RPMI8226 (cell line): Measurements from ENCODE around the gene ALPL.
"Not testable (repeated sequence)": the region's sequence is repeated elsewhere in the genome, so short reads cannot be mapped to it uniquely, and the experiment has no call there.

Experiments
- DNase-seq: peaks from one replicate; pipeline ENCODE4 v3.0.0-alpha.2; 2015

The ALPL gene

GRCh38 chr1:21508580-21509350 is 458 bp upstream of the ALPL start:
- DNase-seq = peak; percentile 86

DNA sequence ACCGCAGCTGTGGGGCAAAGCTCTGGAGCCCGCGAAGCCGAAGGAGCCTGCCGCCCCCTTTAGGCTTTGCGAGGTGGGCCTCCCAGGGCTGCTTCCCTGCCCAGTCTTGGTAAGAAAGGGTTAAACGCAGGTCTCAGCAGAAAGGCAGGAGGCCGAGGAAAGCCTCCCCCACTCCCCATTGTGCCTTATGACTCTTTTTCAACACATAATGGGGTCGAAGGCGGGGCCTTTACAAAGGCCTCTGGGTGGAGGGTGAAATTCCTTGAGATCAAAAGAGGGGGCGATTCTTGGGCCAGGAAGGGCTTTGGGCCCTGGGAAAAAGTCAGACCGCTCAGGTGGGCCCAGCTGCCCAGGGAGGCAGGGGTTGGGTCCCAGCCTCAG is 880 bp downstream of the ALPL start:
- DNase-seq = no peak

- no peak for DNase-seq
Measured at GRCh38 chr1:21510885-21511578, 1.8 kb downstream of the ALPL start.

- DNase-seq = peak; percentile 75
Measured at GRCh38 chr1:21511579-21512522, 2.6 kb downstream of the ALPL start.

GRCh38 chr1:21514245-21514644 is 5.0 kb downstream of the ALPL start:
- DNase-seq = no peak

DNA sequence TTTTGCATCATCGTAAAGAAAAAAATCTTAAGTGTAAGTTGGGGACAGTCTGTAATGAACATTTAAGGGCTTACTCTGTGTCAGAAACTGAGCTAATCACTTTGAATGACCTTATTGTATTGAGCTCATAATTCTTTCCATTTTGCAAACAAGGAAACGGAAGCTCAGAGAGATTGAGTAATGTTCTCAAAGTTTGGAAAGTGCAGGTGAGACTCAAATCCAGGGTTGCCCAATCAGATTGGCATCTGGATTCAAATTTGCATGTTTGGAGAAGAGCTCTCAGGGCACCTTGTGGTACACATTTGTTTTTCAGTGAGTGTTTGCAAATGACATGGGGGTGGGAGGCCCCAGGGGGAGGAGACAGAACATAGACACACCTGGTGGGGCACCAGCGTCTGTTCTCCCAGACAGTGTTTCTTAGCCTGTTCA is 8.0 kb downstream of the ALPL start:
- no peak for DNase-seq

DNA sequence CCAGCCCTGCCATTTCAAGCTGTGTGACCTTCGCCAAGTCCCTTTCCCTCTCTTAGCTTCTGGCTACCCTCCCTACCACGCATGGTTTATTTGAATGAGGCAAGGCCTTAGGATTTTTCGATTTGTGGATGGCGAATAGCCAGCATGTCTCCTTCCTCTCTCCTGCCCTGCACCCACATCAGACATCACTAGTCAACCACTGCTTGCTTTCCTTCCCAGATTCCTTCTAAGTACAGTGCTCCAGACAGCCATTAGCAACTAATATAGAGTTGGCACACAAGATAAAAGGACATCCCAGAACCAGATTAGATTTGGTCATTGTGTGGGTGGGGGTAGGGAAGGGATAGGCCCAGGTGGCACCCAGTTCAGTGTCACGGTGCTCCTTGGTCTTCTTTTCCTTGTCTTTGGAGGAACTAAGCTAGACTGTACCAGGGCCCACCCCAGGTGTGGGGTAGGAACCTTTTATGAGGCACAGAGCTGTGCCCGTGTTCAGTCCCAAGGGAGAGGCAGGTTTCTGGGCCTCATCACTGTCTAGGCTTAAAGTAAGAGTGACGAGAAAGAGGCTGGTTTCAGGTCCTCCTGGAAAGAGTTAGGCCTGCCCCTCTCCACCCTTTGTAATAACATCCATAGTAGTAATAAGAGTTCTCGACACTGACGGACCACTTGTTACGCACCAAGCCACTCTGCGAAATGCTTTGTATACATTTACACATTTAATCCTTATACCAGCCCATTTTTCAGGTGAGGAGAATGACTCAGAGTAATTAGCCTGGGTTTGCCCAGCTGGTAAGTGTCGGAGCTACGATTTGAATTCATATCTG is 8.6 kb downstream of the ALPL start:
- DNase-seq = no peak

DNA sequence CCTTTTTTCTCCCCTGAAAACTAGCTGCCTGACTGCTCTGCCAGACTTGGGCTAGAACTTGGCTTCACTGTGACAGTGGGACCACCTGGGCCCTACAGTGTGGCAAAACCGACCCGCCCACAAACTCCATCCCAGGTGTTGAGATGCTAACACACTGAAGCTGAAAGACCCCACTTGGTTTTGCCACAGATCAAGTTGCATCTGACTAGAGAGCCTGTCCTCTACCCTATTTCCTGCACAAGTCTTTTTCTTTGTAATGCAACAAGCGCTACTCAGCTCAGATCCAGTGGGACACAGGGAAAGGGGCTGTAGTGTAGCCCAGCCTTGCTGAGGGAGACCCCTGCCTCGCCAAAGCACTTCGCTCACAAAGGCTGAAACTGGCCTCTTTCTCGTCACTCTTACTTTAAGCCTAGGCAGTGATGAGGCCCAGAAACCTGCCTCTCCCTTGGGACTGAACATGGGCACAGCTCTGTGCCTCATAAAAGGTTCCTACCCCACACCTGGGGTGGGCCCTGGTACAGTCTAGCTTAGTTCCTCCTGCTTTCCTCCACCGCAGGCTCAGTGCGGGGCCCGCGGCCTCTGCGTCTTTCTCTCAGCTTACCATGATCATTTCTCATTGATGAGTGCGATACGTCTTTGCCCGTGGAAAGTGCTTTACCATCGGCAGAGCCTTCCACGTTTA is 9.7 kb downstream of the ALPL start:
- DNase-seq = no peak

GRCh38 chr1:21519486-21520070 is 10.4 kb downstream of the ALPL start:
- DNase-seq = not testable (repeated sequence)

DNA sequence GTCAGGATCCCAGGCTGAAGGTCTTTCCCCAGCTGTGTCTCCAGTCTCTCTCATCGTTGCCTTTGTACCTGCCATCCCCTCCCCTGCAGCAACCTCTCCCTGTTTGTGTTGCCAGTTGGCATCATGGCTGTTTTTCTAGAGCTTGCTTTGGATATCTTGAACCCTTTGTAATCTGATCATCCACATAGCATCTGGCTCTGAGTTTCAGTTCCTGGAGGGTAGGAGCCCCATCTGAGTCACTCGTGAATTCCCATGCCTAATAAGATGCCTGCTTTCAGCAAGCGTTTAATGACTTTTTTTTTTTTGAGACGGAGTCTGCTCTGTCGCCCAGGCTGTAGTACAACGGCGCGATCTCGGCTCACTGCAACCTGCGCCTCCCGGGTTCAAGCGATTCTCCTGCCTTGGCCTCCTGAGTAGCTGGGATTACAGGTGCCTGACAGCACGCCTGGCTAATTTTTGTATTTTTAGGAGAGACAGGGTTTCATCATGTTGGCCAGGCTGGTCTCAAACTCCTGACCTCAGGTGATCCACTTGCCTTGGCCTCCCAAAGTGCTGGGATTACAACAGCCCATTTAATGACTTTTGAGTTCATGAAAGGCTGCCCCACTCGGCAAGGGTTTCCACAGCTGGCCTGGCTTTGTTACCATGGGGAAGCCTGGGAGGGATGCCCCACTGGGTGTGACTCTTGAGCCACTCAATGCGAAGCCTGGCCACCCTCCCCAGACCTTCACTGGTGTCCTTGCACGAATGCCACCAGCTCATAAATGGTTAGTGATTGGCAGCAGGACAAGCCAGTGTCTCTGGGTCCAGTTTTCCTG is 11.9 kb downstream of the ALPL start:
- DNase-seq = no peak

DNA sequence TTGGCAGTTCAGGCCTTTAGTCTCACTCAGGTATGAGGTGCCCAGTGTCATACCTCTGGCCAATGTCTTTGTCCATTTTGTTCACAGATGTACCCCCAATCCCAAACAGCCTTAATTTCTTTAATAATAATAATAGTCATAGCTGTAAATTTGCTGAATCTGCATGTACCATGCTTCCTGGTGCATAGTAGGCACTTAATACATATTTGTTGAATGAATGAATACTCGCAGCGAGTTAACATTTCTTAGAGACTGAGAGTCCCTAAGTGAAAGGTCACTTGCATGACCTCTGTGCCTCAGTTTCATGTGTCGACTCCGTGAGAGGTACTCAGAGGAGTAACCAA is 12.5 kb downstream of the ALPL start:
- DNase-seq = no peak

DNA sequence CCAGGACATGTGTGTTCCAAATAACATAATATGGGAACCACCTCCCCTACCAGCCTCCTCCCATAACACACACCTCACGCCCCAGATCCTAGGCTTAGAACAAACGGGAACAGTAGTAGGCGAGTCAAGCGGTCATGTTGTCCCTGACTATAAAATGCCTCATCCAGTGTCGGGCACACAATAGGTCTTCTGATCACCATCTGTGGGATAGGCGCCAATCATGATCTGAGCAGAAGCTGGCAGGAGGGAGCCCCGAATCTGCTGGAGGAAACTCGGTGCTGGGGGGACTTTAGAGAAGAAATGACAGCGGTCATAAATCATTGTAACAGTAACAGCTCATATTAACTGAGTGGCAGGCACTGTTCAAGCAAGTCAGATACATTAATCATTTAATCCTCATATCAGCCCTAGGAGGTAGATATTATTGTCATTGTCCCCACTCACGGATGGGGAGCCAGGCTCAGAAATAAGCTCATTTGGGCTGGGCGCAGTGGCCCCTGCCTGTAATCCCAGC is 13.4 kb downstream of the ALPL start:
- no peak for DNase-seq

GRCh38 chr1:21523297-21523813 is 14.1 kb downstream of the ALPL start:
- no peak for DNase-seq

DNA sequence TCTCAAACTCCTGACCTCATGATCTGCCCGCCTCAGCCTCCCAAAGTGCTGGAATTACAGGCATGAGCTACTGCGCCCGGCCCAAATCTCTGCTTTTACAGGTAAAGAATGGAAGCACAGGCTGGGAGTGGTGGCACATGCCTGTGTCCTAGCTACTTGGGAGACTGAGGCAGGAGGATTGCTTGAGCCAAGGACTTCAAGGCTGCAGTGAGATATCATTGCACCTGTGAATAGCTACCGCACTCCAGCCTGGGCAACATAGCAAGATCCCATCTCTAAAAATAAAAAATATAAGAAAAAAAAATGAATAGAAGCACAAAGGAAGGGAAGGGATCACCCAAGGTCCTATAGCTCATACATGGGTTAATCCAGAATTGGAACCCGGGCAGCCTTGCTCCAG is 15.0 kb downstream of the ALPL start:
- DNase-seq = no peak

GRCh38 chr1:21524686-21525339 is 15.6 kb downstream of the ALPL start:
- DNase-seq = no peak

DNA sequence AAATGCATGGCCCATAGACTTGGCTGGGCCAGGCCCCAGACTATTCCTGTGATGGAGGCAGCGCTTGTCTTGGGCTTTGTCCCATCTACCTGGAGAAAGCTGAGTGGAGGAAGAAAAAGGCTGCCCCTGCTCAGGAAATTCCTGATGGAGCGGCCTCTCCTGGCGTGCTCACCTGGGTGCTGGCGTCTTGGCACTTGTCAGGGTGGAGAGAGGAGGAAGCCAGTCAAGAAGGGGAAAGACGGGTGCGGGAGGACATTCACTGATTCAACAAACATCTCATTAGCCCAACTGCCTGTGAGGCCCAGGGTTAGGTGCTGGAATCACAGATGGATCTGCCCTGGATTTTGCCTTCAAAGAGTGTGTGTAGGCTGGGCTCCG is 16.1 kb downstream of the ALPL start:
- no peak for DNase-seq

GRCh38 chr1:21526441-21526840 is 17.2 kb downstream of the ALPL start:
- DNase-seq = no peak

GRCh38 chr1:21530368-21531016 is 21.3 kb downstream of the ALPL start:
- no peak for DNase-seq

DNA sequence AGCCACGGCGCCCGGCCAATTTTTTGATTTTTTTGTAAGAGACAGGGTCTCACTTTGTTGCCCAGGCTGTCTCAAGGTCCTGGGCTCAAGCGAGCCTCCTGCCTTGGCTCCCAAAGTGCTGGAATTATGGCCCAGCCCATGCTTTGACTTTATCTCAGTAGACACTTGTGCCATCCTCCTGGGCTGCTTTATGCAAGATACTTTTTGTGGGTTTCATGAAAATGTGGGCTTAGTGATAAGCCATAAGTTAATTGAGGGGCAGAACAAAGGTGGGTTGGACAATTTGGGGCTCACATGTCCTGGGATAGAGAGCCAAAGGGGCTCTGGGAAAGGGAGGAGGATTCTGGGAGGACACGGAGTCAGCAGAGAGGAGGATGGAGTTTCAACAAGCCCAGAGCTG is 22.0 kb downstream of the ALPL start:
- DNase-seq = no peak
